Measurements from ENCODE around the gene ARHGAP35.

DNA sequence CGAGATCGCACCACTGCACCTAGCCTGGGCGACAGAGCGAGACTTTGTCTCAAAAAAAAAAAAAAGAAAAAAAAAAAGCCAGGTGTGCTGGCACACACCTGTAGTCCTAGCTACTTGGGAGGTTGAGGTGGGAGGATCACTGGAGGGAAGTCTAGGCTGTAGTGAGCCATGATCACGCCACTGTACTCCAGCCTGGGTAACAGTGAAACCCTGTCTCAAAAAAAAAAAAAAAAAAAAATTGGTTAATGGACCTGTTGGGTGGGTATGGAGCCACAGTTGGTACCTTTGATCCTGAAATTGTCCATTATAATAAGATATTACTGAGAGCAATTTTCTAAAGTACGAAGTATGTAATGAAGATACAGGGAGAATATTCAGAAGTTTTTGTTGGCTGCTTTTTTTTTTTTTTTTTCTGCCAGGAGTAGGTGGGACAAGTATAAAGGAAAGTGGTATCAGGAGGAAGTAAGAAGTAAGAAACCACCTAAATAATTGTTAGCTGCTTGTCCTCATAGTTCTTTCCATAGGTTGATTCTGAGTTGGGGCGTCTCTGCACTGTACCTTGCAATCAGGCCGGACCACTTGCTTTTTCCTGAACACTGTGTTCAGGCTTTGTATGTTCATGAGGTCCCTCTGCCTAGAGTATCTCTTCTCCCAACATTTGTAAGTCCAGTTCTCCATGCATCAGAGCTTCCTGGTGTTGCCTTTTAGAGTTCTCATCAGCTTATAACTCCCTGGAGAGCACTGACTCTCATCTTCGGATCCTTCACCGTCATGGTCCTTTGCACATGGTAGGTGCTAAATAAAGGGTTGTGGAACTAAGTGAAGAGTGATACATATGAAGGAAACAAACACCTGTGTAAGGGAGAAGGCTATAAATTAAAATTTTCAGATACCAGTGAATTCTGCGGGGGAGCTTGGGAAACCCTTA is 31.7 kb downstream of the ARHGAP35 start:
- TF ChIP-seq POLR2A (IDR thresholded peaks at IDR 0.05) = no peak
- TF ChIP-seq, protein P1, sequence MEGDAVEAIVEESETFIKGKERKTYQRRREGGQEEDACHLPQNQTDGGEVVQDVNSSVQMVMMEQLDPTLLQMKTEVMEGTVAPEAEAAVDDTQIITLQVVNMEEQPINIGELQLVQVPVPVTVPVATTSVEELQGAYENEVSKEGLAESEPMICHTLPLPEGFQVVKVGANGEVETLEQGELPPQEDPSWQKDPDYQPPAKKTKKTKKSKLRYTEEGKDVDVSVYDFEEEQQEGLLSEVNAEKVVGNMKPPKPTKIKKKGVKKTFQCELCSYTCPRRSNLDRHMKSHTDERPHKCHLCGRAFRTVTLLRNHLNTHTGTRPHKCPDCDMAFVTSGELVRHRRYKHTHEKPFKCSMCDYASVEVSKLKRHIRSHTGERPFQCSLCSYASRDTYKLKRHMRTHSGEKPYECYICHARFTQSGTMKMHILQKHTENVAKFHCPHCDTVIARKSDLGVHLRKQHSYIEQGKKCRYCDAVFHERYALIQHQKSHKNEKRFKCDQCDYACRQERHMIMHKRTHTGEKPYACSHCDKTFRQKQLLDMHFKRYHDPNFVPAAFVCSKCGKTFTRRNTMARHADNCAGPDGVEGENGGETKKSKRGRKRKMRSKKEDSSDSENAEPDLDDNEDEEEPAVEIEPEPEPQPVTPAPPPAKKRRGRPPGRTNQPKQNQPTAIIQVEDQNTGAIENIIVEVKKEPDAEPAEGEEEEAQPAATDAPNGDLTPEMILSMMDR (IDR thresholded peaks at IDR 0.05) = no peak

All from right lobe of liver (tissue), 4 donors.